ENCODE results near the gene DACH1.

Gene DACH1

GRCh38 chr13:71634602-71635443 is 232.2 kb downstream of the DACH1 start:
- Histone ChIP-seq H3K36me3 (no peaks in the 10 kb centered on the region; the same call in 1 of the 2 replicates), H3K27me3 (no peaks in the 10 kb centered on the region), H3K9me3 (no peaks in the 10 kb centered on the region), H3K4me1 (peaks cover 37% of the 10 kb centered on the region), H3K4me3 (ENCODE audit: low read depth, low read length) (no peak overlapping the region)
- DNase-seq, result no peak
- no peak for TF ChIP-seq CTCF (IDR thresholded peaks at IDR 0.05; ENCODE audit: low read depth, low read length)

GRCh38 chr13:71634182-71634581 is 232.8 kb downstream of the DACH1 start:
- Histone ChIP-seq H3K9me3 (no peaks in the 10 kb centered on the region), H3K4me1 (peaks cover 37% of the 10 kb centered on the region), H3K36me3 (no peaks in the 10 kb centered on the region; the same call in 1 of the 2 replicates), H3K27me3 (no peaks in the 10 kb centered on the region), H3K4me3 (ENCODE audit: low read depth, low read length) (no peak overlapping the region)
- no peak for TF ChIP-seq CTCF (IDR thresholded peaks at IDR 0.05; ENCODE audit: low read depth, low read length)
- DNase-seq, result no peak

- Histone ChIP-seq H3K4me3 (ENCODE audit: low read depth, low read length) (no peak overlapping the region), H3K27me3 (no peaks in the 10 kb centered on the region)
- no peak for DNase-seq
These were observed 234.3 kb downstream of the DACH1 start for GRCh38 chr13:71632721-71633120.

GRCh38 chr13:71632206-71632605 is 234.8 kb downstream of the DACH1 start:
- no peak for DNase-seq

More at GRCh38 chr13:71632721-71633120, 234.3 kb downstream of the DACH1 start:
- Histone ChIP-seq H3K36me3 (no peaks in the 10 kb centered on the region; the same call in 1 of the 2 replicates), H3K9me3 (no peaks in the 10 kb centered on the region), H3K4me1 (peaks cover 30% of the 10 kb centered on the region)
- TF ChIP-seq CTCF (IDR thresholded peaks at IDR 0.05; ENCODE audit: low read depth, low read length), result no peak

GRCh38 chr13:71629167-71629566 is 237.8 kb downstream of the DACH1 start:
- no peak for DNase-seq
- Histone ChIP-seq H3K4me3 (ENCODE audit: low read depth, low read length) (no peak overlapping the region), H3K9me3 (no peaks in the 10 kb centered on the region), H3K4me1 (peaks cover 36% of the 10 kb centered on the region), H3K27me3 (no peaks in the 10 kb centered on the region), H3K36me3 (no peaks in the 10 kb centered on the region)
- no peak for TF ChIP-seq CTCF (IDR thresholded peaks at IDR 0.05; ENCODE audit: low read depth, low read length)

More at GRCh38 chr13:71632206-71632605, 234.8 kb downstream of the DACH1 start:
- no peaks in the 10 kb centered on the region; the same call in 1 of the 2 replicates for H3K36me3 ChIP-seq
- no peaks in the 10 kb centered on the region for H3K27me3 ChIP-seq
- H3K4me1 ChIP-seq, result peaks cover 30% of the 10 kb centered on the region
- no peaks in the 10 kb centered on the region for H3K9me3 ChIP-seq
- H3K4me3 ChIP-seq (ENCODE audit: low read depth, low read length), result no peak overlapping the region
- no peak for TF ChIP-seq CTCF (IDR thresholded peaks at IDR 0.05; ENCODE audit: low read depth, low read length)
